ENCODE measurements around the gene GRN.
A peak's percentile ranks its signal among the peaks of the same experiment; 100 is the strongest.
"Not testable (repeated sequence)": the region's sequence is repeated elsewhere in the genome, so short reads cannot be mapped to it uniquely, and the experiment has no call there.

Gene GRN

DNA sequence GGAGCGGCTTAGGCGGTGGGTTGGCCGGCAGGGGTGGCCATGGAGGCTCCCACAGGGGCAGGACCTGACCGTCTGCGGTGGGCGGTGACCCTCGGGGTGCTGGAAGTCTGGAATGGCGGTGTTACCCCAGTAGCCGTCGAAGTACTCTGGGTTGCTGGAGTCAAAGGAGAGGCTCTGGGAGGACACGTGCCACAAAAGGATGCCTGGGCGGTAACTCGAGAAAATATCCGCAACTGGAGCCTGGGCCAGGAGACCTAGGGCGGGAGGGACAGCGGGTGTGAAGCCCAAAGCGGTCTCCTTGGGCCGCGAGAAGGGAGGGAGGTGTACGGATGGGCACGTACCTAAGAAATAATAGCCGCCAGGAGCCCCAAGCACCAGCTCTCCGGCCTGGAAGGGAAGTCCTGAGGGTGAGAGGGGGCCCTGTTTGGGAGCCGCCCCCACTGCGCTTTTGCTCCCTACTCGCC, 39.8 kb downstream of the GRN start:
- no peak for DNase-seq

GRCh38 chr17:44385287-44386181, 40.4 kb downstream of the GRN start:
- DNase-seq, result peak; percentile 49

GRCh38 chr17:44386182-44386525, 41.1 kb downstream of the GRN start:
- no peak for DNase-seq

DNA sequence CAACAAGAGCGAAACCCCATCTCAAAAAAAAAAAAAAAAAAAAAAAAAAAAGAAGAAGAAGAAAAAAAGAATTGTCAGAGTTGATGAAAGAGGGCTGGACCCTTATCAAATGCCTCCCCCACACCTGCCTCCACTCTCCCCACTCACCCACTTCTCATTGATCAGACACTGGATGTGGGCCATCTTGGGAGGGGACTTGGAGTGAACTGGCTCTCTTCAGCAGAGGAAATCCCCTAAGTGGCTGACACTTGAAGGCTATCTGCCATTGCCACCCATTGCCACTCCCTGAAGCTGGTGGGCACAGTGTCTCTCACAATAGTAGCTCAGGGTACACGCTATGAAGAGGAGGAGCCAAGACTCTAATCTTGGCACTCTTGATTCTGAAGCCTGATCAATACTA, 42.7 kb downstream of the GRN start:
- DNase-seq, result no peak

GRCh38 chr17:44389281-44389680, 44.2 kb downstream of the GRN start, which contains the start of gene ITGA2B:
ITGA2B (minus strand) TSS chr17:44389649; CDS start chr17:44389473, 176 bp downstream.
- no peak for DNase-seq

DNA sequence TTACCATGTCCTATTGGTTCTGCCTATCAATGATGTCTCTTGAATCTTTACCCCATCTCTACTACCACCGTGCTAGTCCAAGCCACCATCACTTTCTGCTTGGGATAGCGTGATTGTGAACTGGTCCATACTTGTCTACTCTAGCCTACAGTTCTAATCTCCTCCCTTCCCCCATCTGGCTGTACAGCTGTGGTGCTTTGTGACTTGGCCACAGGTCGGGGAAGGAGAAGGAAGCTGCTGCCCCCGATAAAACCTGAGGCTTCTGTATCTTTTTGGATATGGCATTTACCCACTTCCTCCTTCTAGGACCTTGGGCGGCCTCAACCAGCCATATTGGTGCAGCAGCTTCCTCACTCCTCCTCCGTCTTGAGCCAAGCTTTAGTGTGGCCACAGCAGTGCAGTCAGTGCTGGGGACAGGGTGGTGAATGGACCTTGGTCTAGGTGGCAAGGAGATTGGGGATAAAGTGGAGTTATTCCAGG, 44.7 kb downstream of the GRN start:
- DNase-seq, result peak; percentile 95

DNA sequence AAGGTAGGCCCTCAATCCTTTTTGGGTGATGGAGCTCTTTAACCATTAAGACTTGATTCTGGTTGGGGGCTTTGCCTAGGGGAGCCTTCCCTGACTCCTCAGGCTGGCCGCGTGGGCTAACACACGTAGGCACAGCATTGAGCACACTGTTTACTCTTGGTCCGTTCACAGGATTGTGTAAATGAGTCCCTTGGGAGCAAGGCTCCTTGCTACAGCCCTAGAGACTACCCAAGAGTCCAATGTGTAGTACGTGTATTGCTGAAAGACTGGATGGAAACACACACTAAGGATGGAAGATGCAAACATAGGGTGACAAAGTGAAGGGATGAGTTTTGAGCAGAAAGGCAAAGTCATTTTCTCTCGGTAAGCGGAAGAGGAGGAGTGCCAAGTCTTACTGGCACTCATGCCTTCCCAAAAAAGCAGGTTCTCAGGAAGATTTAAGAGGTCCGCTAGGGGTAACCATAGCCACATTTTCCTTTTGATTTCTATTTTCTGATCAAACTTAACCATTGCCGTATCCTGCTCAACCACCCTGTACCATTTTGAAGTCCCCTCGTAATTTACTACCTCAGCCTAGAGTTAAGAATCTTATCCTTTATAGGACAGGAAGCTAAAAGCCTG, 45.3 kb downstream of the GRN start:
- DNase-seq, result peak; percentile 74

DNA sequence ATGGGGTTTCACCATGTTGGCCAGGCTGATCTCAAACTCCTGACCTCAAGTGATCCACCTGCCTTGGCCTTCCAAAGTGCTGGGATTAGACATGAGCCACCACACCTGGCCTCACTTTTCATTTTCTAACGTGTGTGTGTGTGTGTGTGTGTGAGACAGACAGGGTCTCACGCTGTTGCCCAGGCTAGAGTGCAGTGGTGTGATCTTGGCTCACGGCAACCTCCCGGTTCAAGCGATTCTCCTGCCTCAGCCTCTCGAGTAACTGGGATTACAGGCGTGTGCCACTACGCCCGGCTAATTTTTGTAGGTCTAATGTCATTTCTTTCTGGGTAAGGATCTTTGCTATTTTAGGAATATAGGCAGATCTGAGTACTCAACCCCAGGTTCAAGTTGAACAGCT, 49.0 kb downstream of the GRN start:
- not testable (repeated sequence) for DNase-seq

DNA sequence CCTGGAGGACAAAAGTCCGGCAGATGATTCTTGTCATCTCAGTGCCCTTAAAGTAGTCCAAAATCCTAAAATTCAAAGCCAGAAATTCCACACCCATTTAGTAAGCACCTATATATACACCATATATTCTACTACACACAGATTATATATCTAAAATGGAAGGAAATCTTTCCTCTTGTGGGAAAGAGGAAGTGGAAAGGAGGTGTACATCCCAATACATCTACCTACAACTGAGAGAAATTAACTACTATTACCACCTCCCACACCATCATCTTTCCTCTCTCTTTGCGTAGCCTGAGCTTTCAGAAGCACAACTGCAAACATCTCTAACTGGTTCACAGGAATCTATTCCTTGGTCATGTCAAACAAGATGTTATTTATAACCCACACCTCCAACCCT, 49.7 kb downstream of the GRN start:
- DNase-seq, result no peak

DNA sequence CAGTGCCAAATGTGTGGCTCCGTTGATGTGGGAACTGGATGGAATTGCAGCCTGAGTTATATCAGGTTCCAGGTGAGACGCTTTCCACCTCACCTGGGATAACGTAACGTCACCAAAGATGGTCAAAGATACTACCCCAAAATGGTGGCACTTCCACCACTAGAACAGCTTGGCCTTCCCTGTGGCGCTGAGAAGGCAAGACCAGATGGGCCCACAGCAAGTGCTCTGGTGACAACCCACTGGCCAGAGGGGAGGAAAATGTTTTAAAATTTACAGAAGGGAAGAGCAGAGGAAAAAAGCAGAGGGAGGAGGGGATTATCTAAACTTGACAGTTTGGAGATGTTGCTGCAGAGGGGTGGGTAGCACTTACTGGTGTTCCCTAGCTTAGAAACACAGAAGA, 51.8 kb downstream of the GRN start:
- DNase-seq, result no peak

- no peak for DNase-seq
These were observed 52.7 kb downstream of the GRN start for GRCh38 chr17:44397479-44398440.

DNA sequence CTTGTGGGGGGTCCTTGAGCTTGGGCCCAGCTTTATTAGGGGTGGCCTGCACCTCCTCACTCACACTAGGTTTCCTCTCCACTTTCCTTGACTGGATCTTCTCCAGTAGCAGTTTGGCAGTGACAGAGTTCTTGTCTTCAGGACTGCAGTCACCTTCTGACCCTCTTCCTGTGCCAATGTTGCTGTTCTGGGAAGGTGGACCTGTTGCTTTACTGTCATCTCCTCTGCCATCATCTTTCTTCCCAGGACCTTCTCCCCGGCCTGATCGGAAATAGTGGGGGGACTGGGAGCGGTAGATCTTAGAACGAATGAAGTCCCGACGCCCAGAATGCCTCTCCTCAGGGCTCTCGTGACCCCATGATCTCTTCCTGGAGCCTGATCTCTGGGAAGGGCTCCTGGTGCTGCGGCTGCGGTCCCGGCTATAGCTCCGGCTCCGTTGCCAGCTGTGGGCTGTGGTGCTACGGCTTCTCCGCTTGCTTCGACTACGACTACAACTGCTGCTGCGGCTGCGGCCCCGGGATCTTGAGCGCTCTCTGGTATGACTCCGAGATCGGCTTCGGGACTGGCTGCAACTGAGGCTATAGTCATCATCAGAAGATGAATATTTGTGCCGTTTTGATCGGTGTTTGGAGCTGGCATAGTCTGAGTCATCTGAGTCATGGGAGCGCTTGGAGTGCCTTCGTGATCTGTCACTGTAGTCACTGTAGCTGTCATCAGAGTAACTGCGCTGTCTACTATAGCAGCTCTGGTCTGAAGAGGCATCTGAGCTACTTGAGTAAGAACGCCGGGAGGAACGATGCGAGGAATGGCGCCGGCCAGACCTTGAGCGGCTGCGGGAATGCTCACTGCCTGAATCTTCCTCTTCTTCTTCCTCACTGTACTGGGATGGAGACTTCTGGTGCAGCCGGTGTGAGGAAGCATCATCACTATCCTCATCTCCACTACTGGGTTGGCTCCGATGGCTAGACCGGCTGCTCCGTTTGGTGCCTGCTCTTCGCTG, 53.9 kb downstream of the GRN start:
- no peak for DNase-seq

- DNase-seq, result no peak
These were observed 55.2 kb downstream of the GRN start for GRCh38 chr17:44400226-44400847.
